Endothelial cell (in vitro differentiated cells): ENCODE measurements around the gene CENATAC. TPM values are rescaled to one million over a fixed set of nuclear protein-coding genes. Genes with fewer than 3 reads are reported as not detected.
A peak's percentile ranks its signal among the peaks of the same experiment; 100 is the strongest.

Experiments
- DNase-seq: peaks from one replicate; pipeline ENCODE4 v3.0.0; 2021; ENCODE audit warnings: low spot score
- H3K27ac Mint-ChIP-seq: one replicate; pipeline ENCODE4 v1.8.0; 2021; ENCODE audit warnings: mixed read lengths, inconsistent platforms; ENCODE audit not compliant: unreplicated experiment
- H3K27me3 Mint-ChIP-seq: one replicate; pipeline ENCODE4 v1.8.0; 2021; ENCODE audit warnings: mild to moderate bottlenecking, moderate library complexity, mixed read lengths, inconsistent platforms; ENCODE audit not compliant: unreplicated experiment
- H3K36me3 Mint-ChIP-seq: one replicate; pipeline ENCODE4 v1.8.0; 2021; ENCODE audit warnings: mild to moderate bottlenecking, low read depth, mixed read lengths, inconsistent platforms; ENCODE audit not compliant: unreplicated experiment
- H3K4me1 Mint-ChIP-seq: one replicate; pipeline ENCODE4 v1.8.0; 2021; ENCODE audit warnings: mild to moderate bottlenecking, mixed read lengths, inconsistent platforms; ENCODE audit not compliant: unreplicated experiment
- H3K4me3 Mint-ChIP-seq: one replicate; pipeline ENCODE4 v1.8.0; 2021; ENCODE audit warnings: mild to moderate bottlenecking, mixed read lengths, inconsistent platforms; ENCODE audit not compliant: unreplicated experiment
- H3K9me3 Mint-ChIP-seq: one replicate; pipeline ENCODE4 v1.8.0; 2021; ENCODE audit warnings: mixed read lengths, inconsistent platforms; ENCODE audit not compliant: unreplicated experiment
- total RNA-seq: library from RNA; stranded (reverse); fragmentation: NEBNext Ultra II Directional; extraction: Animal tissue kit (Norgen Biotek cat#: 25700); gene quantifications from one replicate; pipeline ENCODE4 v1.2.1, GENCODE V29; 2021; ENCODE audit not compliant: unreplicated experiment
- TF ChIP-seq, protein P1 (sequence below): fragments of 200-600 bp; sonication (generic); IDR thresholded peaks from one replicate; pipeline ENCODE4 v1.5.0; 2021; ENCODE audit warnings: antibody characterized with exemption; ENCODE audit not compliant: unreplicated experiment

Gene CENATAC
- total RNA-seq, 1 donor from 2014 or later, result 34.7 TPM

GRCh38 chr11:118998388-118998717 is 415 bp downstream of the CENATAC start:
- no peak overlapping the region for H3K27ac Mint-ChIP-seq
- TF ChIP-seq, protein P1, sequence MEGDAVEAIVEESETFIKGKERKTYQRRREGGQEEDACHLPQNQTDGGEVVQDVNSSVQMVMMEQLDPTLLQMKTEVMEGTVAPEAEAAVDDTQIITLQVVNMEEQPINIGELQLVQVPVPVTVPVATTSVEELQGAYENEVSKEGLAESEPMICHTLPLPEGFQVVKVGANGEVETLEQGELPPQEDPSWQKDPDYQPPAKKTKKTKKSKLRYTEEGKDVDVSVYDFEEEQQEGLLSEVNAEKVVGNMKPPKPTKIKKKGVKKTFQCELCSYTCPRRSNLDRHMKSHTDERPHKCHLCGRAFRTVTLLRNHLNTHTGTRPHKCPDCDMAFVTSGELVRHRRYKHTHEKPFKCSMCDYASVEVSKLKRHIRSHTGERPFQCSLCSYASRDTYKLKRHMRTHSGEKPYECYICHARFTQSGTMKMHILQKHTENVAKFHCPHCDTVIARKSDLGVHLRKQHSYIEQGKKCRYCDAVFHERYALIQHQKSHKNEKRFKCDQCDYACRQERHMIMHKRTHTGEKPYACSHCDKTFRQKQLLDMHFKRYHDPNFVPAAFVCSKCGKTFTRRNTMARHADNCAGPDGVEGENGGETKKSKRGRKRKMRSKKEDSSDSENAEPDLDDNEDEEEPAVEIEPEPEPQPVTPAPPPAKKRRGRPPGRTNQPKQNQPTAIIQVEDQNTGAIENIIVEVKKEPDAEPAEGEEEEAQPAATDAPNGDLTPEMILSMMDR, result no peak
- H3K9me3 Mint-ChIP-seq, result no peaks in the 10 kb centered on the region
- H3K4me3 Mint-ChIP-seq, result peak overlapping the region; percentile 98
- H3K4me1 Mint-ChIP-seq, result peaks cover 21% of the 10 kb centered on the region
- no peaks in the 10 kb centered on the region for H3K36me3 Mint-ChIP-seq
- H3K27me3 Mint-ChIP-seq, result peaks cover 7% of the 10 kb centered on the region
- no peak for DNase-seq

DNA sequence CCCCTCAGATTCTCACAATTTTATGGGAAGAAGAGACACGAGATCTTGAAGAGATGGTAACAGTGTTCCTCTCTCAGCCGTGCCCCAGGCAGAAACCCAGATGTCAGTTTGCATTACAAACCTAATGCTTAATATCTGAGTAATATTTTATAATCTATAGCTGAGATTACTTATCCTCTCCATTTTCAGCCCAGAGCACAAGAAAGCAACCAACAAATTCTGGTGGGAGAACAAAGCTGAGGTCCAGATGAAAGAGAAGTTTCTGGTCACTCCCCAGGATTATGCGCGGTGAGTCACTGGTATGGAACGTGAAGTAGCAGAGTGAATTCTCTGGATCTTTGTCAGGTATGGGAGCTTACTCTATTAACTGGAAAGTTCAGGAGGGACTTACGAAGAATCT is 884 bp downstream of the CENATAC start:
- TF ChIP-seq, protein P1, result no peak
- Mint-ChIP-seq H3K36me3 (no peaks in the 10 kb centered on the region), H3K4me3 (peak overlapping the region; percentile 98), H3K9me3 (no peaks in the 10 kb centered on the region), H3K4me1 (peaks cover 21% of the 10 kb centered on the region), H3K27me3 (peaks cover 7% of the 10 kb centered on the region), H3K27ac (no peak overlapping the region)
- no peak for DNase-seq

- Mint-ChIP-seq H3K4me1 (peaks cover 21% of the 10 kb centered on the region), H3K27me3 (peaks cover 5% of the 10 kb centered on the region), H3K27ac (no peak overlapping the region), H3K4me3 (no peak overlapping the region), H3K36me3 (no peaks in the 10 kb centered on the region), H3K9me3 (no peaks in the 10 kb centered on the region)
- no peak for DNase-seq
- TF ChIP-seq, protein P1, result no peak
These were observed 3.0 kb downstream of the CENATAC start for GRCh38 chr11:119000906-119001305.

DNA sequence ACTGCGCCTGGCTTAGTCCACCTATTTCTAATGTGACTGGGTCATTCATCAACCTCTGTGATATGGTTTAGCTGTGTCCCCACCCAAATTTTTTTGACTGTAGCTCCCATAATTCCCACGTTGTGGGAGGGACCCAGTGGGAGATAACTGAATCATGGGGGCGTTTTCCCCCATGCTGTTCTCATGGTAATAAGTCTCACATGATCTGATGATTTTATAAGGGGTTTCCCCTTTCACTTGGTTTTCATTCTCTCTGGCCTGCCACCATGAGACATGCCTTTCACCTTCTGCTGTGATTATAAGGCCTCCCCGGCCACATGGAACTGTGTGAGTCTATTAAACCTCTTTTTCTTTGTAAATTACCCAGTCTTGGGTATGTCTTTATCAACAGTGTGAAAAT is 8.7 kb downstream of the CENATAC start:
- TF ChIP-seq, protein P1, result no peak
- Mint-ChIP-seq H3K27ac (no peak overlapping the region), H3K36me3 (peaks cover 21% of the 10 kb centered on the region), H3K4me3 (no peak overlapping the region), H3K9me3 (no peaks in the 10 kb centered on the region), H3K27me3 (no peaks in the 10 kb centered on the region), H3K4me1 (no peaks in the 10 kb centered on the region)
- no peak for DNase-seq

DNA sequence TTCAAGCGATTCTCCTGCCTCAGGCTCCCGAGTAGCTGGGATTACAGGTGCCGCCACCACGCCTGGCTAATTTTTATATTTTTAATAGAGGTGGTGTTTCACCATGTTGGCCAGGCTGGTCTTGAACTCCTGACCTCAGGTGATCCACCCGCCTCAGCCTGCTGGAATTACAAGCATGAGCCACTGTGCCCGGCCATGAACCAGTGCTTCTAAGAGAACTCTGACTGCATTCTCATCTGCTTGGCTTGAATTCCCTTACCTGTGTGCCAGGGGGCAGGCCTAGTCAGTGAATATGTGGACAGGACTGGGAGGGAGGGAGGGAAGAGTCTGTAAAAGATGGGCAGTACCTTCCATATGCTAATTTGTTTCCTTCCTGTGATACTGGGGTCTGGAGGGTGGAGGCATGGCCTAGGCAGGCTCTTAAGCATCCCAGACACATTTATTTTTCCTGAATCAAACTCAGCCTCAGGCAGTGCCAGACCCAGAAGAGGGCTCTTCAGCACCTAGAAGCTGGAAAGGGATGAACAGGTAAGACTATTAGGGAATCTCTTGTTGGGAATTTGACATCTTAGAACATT is 13.6 kb downstream of the CENATAC start:
- TF ChIP-seq, protein P1, result no peak
- DNase-seq, result no peak
- Mint-ChIP-seq H3K4me1 (no peaks in the 10 kb centered on the region), H3K36me3 (peaks cover 43% of the 10 kb centered on the region), H3K27ac (no peak overlapping the region), H3K27me3 (no peaks in the 10 kb centered on the region), H3K4me3 (no peak overlapping the region), H3K9me3 (no peaks in the 10 kb centered on the region)
